ENCODE results near the gene PSORS1C2.

PSORS1C2 gene

GRCh38 chr6:31114541-31114878 is 24.4 kb downstream of the PSORS1C2 start, which contains the start of gene PSORS1C1:
Gene PSORS1C1, plus strand, starts transcription at chr6:31114800. Its CDS starts 14,833 bp downstream, at chr6:31129633.
- DNase-seq (ENCODE audit: low read depth, low spot score), result peak; percentile 85

- peak; percentile 69 for DNase-seq (ENCODE audit: low read depth, low spot score)
Measured at GRCh38 chr6:31113861-31114540, 24.9 kb downstream of the PSORS1C2 start.

- DNase-seq (ENCODE audit: low read depth, low spot score), result no peak
Measured at GRCh38 chr6:31112478-31112877, 26.4 kb downstream of the PSORS1C2 start, which contains the start of gene C6orf15. Gene C6orf15, minus strand, starts transcription at chr6:31112575. Its CDS starts 20 bp downstream, at chr6:31112555.

- no peak for DNase-seq (ENCODE audit: low read depth, low spot score)
Measured at GRCh38 chr6:31111712-31112111, 27.2 kb downstream of the PSORS1C2 start.

GRCh38 chr6:31110825-31111582 is 27.9 kb downstream of the PSORS1C2 start:
- DNase-seq (ENCODE audit: low read depth, low spot score), result no peak

GRCh38 chr6:31107052-31107451 is 31.8 kb downstream of the PSORS1C2 start:
- DNase-seq (ENCODE audit: low read depth, low spot score), result no peak

- no peak for DNase-seq (ENCODE audit: low read depth, low spot score)
Measured at GRCh38 chr6:31103136-31103535, 35.7 kb downstream of the PSORS1C2 start.

- DNase-seq (ENCODE audit: low read depth, low spot score), result no peak
Measured at GRCh38 chr6:31098449-31098938, 40.4 kb downstream of the PSORS1C2 start.

GRCh38 chr6:31096656-31097055 is 42.2 kb downstream of the PSORS1C2 start:
- no peak for DNase-seq (ENCODE audit: low read depth, low spot score)

GRCh38 chr6:31096215-31096614 is 42.7 kb downstream of the PSORS1C2 start:
- DNase-seq (ENCODE audit: low read depth, low spot score), result no peak

- DNase-seq (ENCODE audit: low read depth, low spot score), result no peak
Measured at GRCh38 chr6:31094389-31094881, 44.4 kb downstream of the PSORS1C2 start.

GRCh38 chr6:31092769-31093505 is 45.9 kb downstream of the PSORS1C2 start:
- DNase-seq (ENCODE audit: low read depth, low spot score), result no peak

- DNase-seq (ENCODE audit: low read depth, low spot score), result no peak
Measured at GRCh38 chr6:31092238-31092637, 46.6 kb downstream of the PSORS1C2 start.

GRCh38 chr6:31091680-31092079 is 47.2 kb downstream of the PSORS1C2 start:
- DNase-seq (ENCODE audit: low read depth, low spot score), result no peak

- DNase-seq (ENCODE audit: low read depth, low spot score), result no peak
Measured at GRCh38 chr6:31090973-31091364, 47.9 kb downstream of the PSORS1C2 start.

- DNase-seq (ENCODE audit: low read depth, low spot score), result no peak
Measured at GRCh38 chr6:31090275-31090972, 48.4 kb downstream of the PSORS1C2 start.

Data from smooth muscle cell of the brain vasculature (primary cell).